Transverse colon (tissue), 4 donors: ENCODE data around the gene P3H3.

Experiments used
- CTCF ChIP-seq, 5 experiments: fragments of 200-600 bp in 3 of 5; fragments of 450-650 bp in 2 of 5; sonication (generic) in 3 of 5; IDR thresholded peaks; 1 replicate in 2 of 5; 2 replicates in 3 of 5; pipeline ENCODE4 v1.5.1; 2016 to 2017; ENCODE audit warnings: antibody characterized with exemption in 5 of 5, inconsistent platforms in 3 of 5, mild to moderate bottlenecking in 2 of 5, moderate library complexity in 1 of 5
- POLR2AphosphoS5 ChIP-seq, 3 donors: sonication (generic); formaldehyde crosslinking; IDR thresholded peaks; one replicate each; pipeline ENCODE4 v1.6.1; 2016; ENCODE audit warnings: antibody characterized with exemption in 3 of 3

- no peak for TF ChIP-seq CTCF (IDR thresholded peaks at IDR 0.05)
- no peak for TF ChIP-seq POLR2AphosphoS5 (IDR thresholded peaks at IDR 0.05)
Observed at GRCh38 chr12:6846316-6846869, 18.2 kb downstream of the P3H3 start.
